HL-60/S4 treated with phorbol 12-myristate 13-acetate at 8.2 ng/mL for 4 days and 3 days (cell line): ENCODE data around the gene FYTTD1.

Experiments used
- in situ Hi-C: fragments of 300-500 bp; cut with MboI; formaldehyde crosslinking; loops from 2 replicates; pipeline ENCODE4 v1.15.0; 2022; ENCODE audit warnings: low sequenced_read_pairs

FYTTD1 gene

GRCh38 chr3:197736491-197737318, 13.0 kb upstream of the FYTTD1 start, which contains the start of gene RUBCN:
TSS of gene RUBCN (minus strand) at chr3:197736904. CDS start at chr3:197736719, 185 bp downstream.
- in situ Hi-C loops, result no loop called here

DNA sequence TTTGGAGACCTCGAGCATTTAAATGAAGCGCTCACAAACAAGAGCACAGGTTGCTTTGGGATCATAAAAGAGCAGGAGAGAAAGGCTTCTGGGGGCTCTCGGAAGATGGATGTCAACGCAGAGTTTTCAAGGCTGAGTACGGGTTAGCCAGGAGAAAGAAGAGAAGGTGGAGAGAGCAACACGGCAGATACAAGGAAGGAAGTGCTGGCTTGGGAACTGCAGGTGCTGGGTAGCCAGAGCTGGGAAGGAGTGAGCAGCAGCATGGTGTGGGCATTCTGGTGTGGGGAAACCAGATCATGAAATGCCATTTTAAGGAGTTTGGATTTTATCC, 12.4 kb upstream of the FYTTD1 start:
- in situ Hi-C loops, result no loop called here

- in situ Hi-C loops, result no loop called here
Measured at GRCh38 chr3:197737749-197738462, 11.8 kb upstream of the FYTTD1 start.

GRCh38 chr3:197742787-197743186, 6.9 kb upstream of the FYTTD1 start:
- in situ Hi-C loops, result no loop called here

GRCh38 chr3:197746209-197746608, 3.5 kb upstream of the FYTTD1 start:
- in situ Hi-C loops, result no loop called here

GRCh38 chr3:197746801-197747237, 2.9 kb upstream of the FYTTD1 start:
- in situ Hi-C loops, result no loop called here

DNA sequence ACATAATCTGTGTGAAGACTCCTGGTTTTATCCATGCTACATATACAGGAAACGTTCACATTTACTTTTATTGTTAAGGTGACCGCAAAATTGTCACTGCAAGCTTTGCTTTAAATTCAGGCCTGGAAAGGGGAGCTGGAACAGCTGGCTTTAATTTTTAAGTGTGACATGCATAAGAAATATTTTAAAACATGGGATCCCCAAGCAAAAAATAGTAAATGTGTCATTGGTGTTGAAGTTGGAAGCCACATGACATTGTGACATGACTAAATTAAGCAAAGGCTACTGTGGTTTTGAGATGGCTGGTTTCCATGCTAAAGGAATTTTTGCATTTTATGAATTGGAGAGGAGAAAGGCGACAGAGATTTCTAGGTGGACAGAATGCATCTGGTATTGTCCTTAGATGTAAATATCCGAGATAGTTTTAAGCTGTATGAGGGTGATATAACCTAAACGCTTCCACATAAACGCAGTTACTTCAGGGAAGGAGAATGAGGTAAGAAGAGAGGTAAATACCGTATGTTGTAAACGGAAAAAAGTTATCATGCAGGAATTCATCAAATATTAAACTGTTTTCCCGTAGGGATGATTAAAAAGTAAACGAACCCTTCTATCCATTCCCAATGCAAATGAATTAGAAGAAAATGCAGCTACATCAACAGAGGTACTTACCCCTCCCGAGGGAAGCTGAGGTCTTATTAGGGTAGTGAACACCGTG, 927 bp upstream of the FYTTD1 start:
- in situ Hi-C loops, result no loop called here

DNA sequence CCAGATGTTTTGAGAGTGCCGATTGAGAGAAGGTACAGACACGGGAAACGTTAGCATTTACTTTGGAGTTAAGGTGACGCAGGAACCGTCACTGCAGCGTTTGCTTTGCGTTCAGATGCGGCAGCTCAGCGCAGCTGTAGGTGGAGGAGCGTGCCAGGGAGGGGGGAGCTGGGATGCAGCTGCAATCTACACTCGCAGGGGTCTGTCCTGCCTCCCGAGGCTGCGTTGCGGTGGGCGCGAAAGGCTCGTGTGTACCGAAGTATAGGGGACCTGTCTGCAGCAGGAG, 425 bp upstream of the FYTTD1 start:
- in situ Hi-C loops, result no loop called here

DNA sequence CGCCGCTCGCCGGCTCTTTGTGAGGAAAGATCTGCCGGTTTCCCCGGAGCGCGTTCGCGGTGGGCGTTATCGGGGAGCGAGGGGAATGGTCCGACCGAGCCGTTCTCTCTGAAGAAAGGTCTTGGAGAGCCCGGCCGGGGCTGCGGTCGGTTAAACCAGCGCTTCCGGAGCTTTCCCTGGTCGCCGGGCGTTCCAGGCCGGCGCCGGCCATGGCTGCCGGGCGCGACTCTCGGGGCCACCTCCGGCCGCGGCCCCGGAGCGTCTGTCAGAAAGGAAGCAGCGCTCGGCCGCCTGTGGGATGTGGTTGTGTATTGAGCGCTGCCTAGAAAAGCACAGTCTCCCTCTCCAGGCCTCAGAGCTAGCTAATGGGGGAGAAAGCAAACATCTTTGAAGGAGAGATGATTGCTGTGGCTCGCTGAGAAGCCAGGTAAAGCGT, 731 bp downstream of the FYTTD1 start:
- in situ Hi-C loops, result no loop called here

DNA sequence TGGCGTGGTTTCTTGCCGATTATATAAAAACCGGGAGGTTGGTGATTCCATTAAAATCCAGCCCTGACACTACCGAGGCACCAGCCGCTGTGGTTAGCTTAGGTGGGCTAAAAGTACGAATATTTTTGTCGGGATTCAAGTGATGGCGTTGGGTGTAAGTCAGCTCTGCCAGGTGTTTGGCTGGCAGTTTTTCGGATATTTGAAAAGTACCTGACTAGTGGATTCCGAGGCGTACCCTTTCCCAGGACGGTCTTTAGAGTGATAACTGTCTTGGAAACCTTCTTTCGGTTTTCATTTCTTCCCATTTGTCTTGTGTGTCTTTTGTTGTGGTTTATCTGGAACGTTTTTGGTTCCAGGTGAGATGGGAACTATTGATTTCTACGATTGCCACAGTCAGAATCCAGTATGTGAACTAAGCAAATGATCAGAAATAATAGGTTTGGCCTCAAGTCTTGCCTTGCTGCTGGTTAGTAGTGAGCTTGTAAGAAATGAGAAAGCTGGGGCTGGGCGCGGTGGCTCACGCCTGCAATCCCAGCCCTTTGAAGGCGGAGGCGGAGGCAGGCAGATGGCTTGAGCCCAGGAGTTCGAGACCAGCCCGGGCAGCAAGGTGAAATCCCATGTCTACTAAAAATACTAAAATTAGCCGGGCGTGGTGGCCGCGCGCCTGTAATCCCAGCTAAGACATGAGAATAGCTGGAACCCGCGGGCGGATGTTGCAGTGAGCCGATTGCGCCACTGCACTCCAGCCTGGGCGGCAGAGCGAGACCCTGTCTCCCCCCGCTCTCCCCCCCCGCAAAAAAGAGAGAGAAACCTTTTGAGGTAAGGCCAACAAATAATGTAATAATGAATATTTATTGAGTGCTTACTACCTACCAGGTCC, 1.4 kb downstream of the FYTTD1 start:
- in situ Hi-C loops, result no loop called here

DNA sequence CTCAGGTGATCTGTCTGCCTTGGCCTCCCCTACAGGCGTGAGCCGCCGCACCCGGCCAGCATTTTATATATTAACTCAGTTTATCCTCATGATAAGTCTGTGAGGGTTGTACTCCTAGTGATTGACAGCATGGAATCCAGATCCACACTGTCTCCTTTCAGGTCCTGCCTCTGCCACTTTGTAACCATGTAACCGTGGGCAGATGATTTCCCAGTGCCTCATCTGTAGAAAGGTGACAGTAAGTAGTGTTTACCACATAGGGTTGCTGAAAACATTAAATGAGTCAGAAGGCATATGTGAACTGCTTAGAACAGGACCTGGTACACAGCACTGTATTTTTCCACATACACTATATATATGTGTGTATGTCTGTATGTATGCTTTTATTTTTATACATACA, 2.4 kb downstream of the FYTTD1 start:
- in situ Hi-C loops, result no loop called here

DNA sequence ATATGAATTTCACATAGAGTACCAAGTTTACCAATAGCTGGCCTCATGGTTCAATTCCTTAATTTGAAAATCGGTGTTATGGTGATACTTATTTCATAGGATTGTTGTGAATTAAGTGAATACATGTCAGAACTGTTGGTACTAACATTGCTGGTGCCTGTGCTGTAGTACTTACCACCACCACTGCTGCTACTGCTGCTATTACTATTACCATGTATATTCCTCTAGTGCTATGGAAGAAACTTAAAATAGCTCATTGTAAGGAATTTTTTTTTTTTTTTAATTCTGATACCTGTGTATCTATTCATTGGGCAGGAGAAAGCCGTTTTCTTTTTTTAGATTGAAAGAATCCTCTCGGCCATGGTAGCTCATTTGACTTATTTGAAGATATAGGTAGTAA, 3.6 kb downstream of the FYTTD1 start:
- in situ Hi-C loops, result no loop called here

GRCh38 chr3:197756704-197757103, 7.0 kb downstream of the FYTTD1 start:
- in situ Hi-C loops, result no loop called here

DNA sequence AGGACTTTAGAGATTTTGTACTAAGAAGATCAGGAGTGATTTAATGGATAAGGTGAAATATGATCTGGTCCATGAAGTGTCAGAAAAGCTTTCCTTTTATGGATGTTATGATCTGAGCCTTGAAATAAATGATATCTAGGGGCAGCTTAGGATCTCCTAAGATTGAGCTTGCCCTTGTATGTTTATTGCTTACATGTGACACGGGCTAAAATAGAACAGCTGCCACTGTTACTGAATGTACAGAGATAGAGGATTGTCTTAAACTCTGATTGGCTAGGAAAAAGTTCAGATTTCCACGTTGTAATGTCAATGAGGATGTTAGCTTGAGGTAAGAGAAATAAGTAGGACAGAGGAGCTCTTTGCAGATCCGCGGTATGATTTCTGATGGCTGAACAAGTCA, 8.8 kb downstream of the FYTTD1 start:
- in situ Hi-C loops, result no loop called here

GRCh38 chr3:197761784-197762183, 12.1 kb downstream of the FYTTD1 start:
- in situ Hi-C loops, result no loop called here

DNA sequence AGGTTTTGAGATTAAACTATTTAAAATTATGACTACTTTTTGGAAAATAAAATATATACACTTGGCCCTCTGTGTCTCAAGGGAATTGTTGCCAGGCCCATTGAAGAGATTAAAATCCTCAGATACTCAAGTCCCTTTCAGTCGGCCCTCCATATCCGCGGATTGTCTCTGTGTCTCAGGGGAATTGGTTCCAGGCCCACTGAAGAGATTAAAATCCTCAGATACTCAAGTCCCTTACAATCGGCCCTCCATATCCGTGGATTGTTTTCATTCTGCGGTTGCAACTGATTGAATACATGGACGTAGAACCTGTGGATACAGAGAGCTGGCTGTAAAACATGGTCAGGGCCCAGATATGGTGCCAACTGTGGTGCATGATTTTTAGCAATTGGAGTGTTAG, 25.6 kb downstream of the FYTTD1 start:
- in situ Hi-C loops, result no loop called here

GRCh38 chr3:197782230-197782629, 32.5 kb downstream of the FYTTD1 start:
- in situ Hi-C loops, result no loop called here

DNA sequence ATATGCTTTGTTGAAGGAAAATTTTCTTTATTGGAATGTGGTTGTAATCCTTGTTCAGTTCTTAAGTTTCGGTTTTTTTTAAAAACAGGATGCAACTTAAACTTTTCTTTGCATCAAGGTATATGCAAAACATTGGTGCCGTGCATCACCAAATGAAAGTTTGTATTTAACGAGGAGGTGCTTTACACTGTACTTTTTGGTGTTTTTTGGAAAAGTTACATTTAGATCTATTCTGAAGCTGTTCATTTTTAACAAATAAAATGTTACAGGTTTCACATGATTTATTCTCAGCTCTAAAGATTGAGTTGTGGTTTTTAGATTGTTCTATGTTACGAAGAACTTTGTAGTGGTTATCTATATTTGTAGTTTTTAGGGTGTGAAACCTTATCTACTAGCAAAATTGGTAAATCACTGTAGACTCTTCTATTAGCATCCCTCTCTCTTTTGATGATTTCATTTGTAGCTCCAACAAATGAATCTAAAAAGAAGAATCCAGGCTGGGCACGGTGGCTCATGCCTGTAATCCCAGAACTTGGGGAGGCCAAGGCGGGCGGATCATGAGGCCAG, 34.4 kb downstream of the FYTTD1 start:
- in situ Hi-C loops, result no loop called here

GRCh38 chr3:197787412-197787811, 37.7 kb downstream of the FYTTD1 start:
- in situ Hi-C loops, result no loop called here

- in situ Hi-C loops, result no loop called here
Measured at GRCh38 chr3:197789309-197789708, 39.6 kb downstream of the FYTTD1 start.

DNA sequence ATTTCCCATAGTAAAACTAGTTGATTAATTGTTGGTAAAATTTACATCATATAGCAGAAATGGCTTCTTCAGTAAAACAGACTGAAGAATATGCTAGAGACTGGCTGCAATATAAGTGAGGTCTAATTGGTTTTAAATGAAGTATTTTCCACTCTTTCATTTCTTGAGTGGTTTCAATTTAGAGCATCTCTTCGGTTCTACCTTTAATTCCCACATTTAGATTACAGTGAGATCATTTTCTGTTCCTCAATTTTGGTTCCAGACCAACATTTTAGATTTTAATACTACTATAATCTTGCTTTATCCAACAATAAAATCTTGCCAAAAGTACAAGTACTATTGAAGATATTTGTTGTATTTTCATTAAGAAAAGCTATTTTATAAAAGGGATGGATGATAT, 40.4 kb downstream of the FYTTD1 start:
- in situ Hi-C loops, result no loop called here
